ENCODE data around the gene MOCS2.

DNA sequence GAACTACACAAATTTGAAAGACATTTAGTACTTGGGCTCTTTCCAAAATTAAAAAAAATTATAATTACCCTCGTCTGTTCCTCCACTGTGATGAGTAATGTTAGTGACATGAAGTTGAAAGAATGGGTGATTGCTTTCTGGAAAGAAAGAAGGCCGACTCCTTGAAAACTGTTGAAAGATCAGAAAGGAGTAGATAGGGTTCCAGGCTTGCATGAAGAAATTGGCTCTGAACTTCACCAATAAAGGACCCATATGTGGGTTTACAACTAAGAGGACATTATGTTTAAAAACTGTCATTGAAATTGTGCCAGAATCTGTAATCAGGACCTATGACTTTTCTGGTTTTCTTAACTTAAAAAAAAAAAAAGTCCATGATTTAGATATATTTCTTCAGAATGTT, 20.7 kb upstream of the MOCS2 start:
- TF ChIP-seq EP300 (IDR thresholded peaks at IDR 0.05; ENCODE audit: borderline replicate concordance) (no peak), EGR1 (IDR thresholded peaks at IDR 0.05) (no peak), MAX (IDR thresholded peaks at IDR 0.05) (no peak), CEBPB (IDR thresholded peaks at IDR 0.05) (no peak), RAD21 (IDR thresholded peaks at IDR 0.05; ENCODE audit: low read depth) (no peak), TAF1 (IDR thresholded peaks at IDR 0.05; ENCODE audit: low read depth) (no peak), YY1 (IDR thresholded peaks at IDR 0.05; ENCODE audit: low read depth) (no peak)

All from Ishikawa (cell line).